Stimulated activated naive B cell treated with anti-CD40 and anti-IgM and Interleukin-4, amounts not matched to agents 10 μg/mL and 1 μg/mL and 100 μg/mL, for 72 hours (primary cell): ENCODE data around the gene ASB15.

Experiments
- ATAC-seq, 2 donors: fragments of 150-1000 bp; cut with Tn5 transposase; replicated peaks; 2 replicates each; pipeline ENCODE4 v1.10.0; 2021; ENCODE audit warnings: moderate library complexity in 1 of 2
- DNase-seq: peaks from one replicate; pipeline ENCODE4 v3.0.0; 2021
- H3K27ac Mint-ChIP-seq: one replicate; pipeline ENCODE4 v1.8.0; 2022; ENCODE audit warnings: mild to moderate bottlenecking, mixed read lengths
- H3K27me3 Mint-ChIP-seq, 2 donors: one replicate each; pipeline ENCODE4 v1.8.0; 2022; ENCODE audit warnings: mixed read lengths in 2 of 2
- H3K36me3 Mint-ChIP-seq, 2 donors: one replicate each; pipeline ENCODE4 v1.8.0; 2022; ENCODE audit warnings: mixed read lengths in 2 of 2, mild to moderate bottlenecking in 1 of 2
- H3K4me1 Mint-ChIP-seq, 2 donors: one replicate each; pipeline ENCODE4 v1.8.0; 2022; ENCODE audit warnings: mixed read lengths in 2 of 2, mild to moderate bottlenecking in 1 of 2
- H3K4me3 Mint-ChIP-seq, 2 donors: one replicate each; pipeline ENCODE4 v1.8.0; 2022; ENCODE audit warnings: mild to moderate bottlenecking in 2 of 2, mixed read lengths in 2 of 2, moderate library complexity in 1 of 2
- H3K9me3 Mint-ChIP-seq, 2 donors: one replicate each; pipeline ENCODE4 v1.8.0; 2022; ENCODE audit warnings: mixed read lengths in 2 of 2, mild to moderate bottlenecking in 1 of 2

Gene ASB15

DNA sequence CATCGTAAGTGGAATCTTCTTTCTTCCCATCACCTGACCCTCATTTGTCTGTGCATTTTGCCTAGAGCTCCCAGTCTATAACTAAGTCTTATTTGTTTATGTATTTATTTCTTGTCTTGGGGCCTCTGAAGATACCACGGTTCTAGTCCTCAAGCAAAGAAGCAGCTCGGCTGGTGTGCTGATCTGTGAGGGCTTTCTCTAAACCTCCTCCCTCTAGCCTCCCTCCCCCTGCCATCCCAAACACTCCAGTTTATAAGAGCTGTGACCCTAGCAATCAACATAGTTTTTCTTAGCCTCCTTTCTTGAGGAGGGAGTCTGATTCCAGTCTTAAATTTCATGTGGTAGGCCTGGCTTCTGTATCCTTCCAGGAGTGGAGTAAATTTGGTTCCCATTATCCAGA is 28.3 kb upstream of the ASB15 start:
- no peaks in the 10 kb centered on the region for H3K36me3 Mint-ChIP-seq
- peaks cover 3 to 33% of the 10 kb centered on the region in 2 donors for H3K27me3 Mint-ChIP-seq
- H3K4me1 Mint-ChIP-seq: peaks cover 8 to 12% of the 10 kb centered on the region in 2 donors
- H3K9me3 Mint-ChIP-seq: no peaks in the 10 kb centered on the region
- ATAC-seq: no peak
- no peak overlapping the region for H3K4me3 Mint-ChIP-seq
- no peak for DNase-seq
- no peak overlapping the region for H3K27ac Mint-ChIP-seq

DNA sequence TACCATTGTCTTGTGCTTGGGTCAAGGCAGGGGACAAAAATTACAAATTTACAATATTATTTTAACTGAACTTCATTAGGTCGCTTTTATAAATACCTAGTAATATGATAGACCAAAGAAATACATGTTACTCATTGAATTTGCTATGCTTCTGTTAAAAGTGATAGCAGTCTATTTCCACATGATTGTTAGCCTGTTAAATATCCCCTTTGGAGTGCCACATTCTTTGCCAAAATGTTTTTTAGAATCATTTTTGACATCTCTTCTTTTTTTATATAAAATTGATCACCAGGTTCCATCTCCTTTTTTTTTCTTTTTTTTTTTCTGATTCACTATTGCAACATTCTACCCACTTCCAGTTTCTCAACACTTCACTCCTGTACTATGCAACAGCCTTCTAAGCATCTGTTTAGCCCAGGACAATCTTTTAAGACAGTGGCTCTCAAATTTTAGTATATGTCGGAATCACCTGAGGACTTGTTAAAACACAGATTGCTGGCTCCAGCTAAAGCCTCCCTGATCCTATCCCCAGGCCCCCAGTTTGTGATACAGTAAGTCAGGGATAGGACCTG is 27.6 kb upstream of the ASB15 start:
- H3K27me3 Mint-ChIP-seq: peaks cover 7 to 36% of the 10 kb centered on the region in 2 donors
- H3K27ac Mint-ChIP-seq: no peak overlapping the region
- ATAC-seq (no peak), DNase-seq (no peak)
- H3K9me3 Mint-ChIP-seq: no peaks in the 10 kb centered on the region
- no peaks in the 10 kb centered on the region for H3K36me3 Mint-ChIP-seq
- H3K4me3 Mint-ChIP-seq: no peak overlapping the region
- H3K4me1 Mint-ChIP-seq: peaks cover 8 to 12% of the 10 kb centered on the region in 2 donors

DNA sequence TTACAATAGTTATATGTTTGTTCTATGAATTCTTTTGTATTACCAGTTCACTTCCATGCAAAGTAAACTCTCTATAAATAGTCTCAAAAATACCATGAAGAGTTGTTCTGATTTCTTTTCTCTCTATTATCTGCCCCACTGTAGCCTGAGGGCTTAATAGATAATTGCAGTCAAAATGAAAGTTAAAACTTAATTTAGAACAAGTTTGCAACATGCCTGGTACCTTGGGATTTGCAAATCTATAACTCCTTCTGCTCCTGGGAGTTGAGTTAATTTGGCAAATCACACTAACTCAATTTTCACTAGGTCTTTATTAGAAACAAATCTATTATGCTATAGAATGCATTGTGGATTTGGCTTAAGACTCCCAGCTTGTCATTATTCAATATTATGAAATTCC is 22.2 kb upstream of the ASB15 start:
- Mint-ChIP-seq H3K4me3 (no peak overlapping the region), H3K27ac (no peak overlapping the region)
- no peak for DNase-seq

GRCh38 chr7:123580406-123581161 is 21.0 kb upstream of the ASB15 start:
- no peak overlapping the region for H3K4me3 Mint-ChIP-seq
- H3K36me3 Mint-ChIP-seq: no peaks in the 10 kb centered on the region
- ATAC-seq (peak in 1 of 2 donors; percentile 48), DNase-seq (no peak)
- H3K4me1 Mint-ChIP-seq: no peaks in the 10 kb centered on the region
- H3K27me3 Mint-ChIP-seq: peaks cover 20 to 35% of the 10 kb centered on the region in 2 donors
- H3K9me3 Mint-ChIP-seq: no peaks in the 10 kb centered on the region
- H3K27ac Mint-ChIP-seq: no peak overlapping the region

More for the DNA sequence above, 22.2 kb upstream of the ASB15 start:
- no peaks in the 10 kb centered on the region for H3K36me3 Mint-ChIP-seq
- no peaks in the 10 kb centered on the region for H3K9me3 Mint-ChIP-seq
- H3K4me1 Mint-ChIP-seq: no peaks in the 10 kb centered on the region
- peaks cover 20 to 44% of the 10 kb centered on the region in 2 donors for H3K27me3 Mint-ChIP-seq
- no peak for ATAC-seq

- Mint-ChIP-seq H3K4me1 (no peaks in the 10 kb centered on the region), H3K27ac (no peak overlapping the region), H3K4me3 (no peak overlapping the region), H3K36me3 (no peaks in the 10 kb centered on the region), H3K27me3 (peaks cover 20 to 31% of the 10 kb centered on the region in 2 donors), H3K9me3 (no peaks in the 10 kb centered on the region)
- ATAC-seq (no peak), DNase-seq (no peak)
These were observed 20.5 kb upstream of the ASB15 start for GRCh38 chr7:123581162-123581459.

- Mint-ChIP-seq H3K27ac (no peak overlapping the region), H3K9me3 (no peaks in the 10 kb centered on the region), H3K27me3 (peaks cover 14 to 32% of the 10 kb centered on the region in 2 donors), H3K4me3 (no peak overlapping the region), H3K36me3 (no peaks in the 10 kb centered on the region), H3K4me1 (no peaks in the 10 kb centered on the region)
- ATAC-seq (no peak), DNase-seq (no peak)
These were observed 17.8 kb upstream of the ASB15 start for GRCh38 chr7:123583821-123584220.

DNA sequence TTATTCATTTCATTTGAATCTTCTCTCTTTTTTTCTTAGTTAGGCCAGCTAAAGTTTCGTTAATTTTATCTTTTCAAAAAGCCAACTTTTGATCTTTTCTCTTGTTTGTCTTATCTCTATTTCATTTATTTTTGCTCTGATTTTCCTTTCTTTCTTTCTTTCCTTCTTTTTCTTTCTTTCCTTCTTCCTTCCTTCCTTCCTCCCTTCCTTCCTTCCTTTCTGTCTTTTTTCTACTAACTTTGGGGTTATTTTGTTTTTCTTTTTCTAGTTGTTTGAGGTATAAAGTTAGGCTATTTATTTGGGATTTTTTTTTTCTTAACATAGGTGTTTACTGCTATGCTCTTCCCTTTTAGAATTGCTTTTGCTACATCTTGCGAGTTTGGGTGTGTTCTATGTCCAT is 13.2 kb upstream of the ASB15 start:
- no peak for ATAC-seq
- Mint-ChIP-seq H3K36me3 (no peaks in the 10 kb centered on the region), H3K9me3 (no peaks in the 10 kb centered on the region), H3K4me1 (no peaks in the 10 kb centered on the region), H3K27me3 (peaks cover 26 to 46% of the 10 kb centered on the region in 2 donors), H3K27ac (no peak overlapping the region), H3K4me3 (no peak overlapping the region)
- DNase-seq: no peak

DNA sequence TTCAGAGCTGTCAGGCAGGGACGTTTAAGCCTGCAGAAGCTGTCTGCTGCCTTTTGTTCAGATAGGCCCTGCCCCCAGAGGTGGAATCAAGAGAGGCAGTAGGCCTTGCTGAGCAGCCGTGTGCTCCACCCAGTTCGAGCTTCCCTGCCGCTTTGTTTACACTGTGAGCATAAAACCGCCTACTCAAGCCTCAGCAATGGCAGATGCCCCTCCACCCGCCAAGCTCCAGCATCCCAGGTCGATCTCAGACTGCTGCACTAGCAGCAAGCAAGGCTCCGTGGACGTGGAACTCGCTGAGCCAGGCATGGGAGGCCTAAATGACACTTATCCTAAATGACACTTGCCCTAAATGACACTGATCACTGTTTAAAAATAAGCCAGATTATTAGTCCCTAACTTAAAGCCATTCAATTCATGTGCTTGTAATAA is 6.8 kb upstream of the ASB15 start:
- peaks cover 41 to 45% of the 10 kb centered on the region in 2 donors for H3K27me3 Mint-ChIP-seq
- ATAC-seq (no peak), DNase-seq (no peak)
- H3K4me1 Mint-ChIP-seq: no peaks in the 10 kb centered on the region
- no peaks in the 10 kb centered on the region for H3K9me3 Mint-ChIP-seq
- no peaks in the 10 kb centered on the region for H3K36me3 Mint-ChIP-seq
- H3K4me3 Mint-ChIP-seq: no peak overlapping the region
- no peak overlapping the region for H3K27ac Mint-ChIP-seq

- DNase-seq (no peak), ATAC-seq (no peak)
- Mint-ChIP-seq H3K4me3 (no peak overlapping the region), H3K36me3 (no peaks in the 10 kb centered on the region), H3K9me3 (no peaks in the 10 kb centered on the region), H3K4me1 (no peaks in the 10 kb centered on the region), H3K27me3 (peaks cover 18 to 22% of the 10 kb centered on the region in 2 donors), H3K27ac (no peak overlapping the region)
These were observed 3.0 kb upstream of the ASB15 start for GRCh38 chr7:123598657-123599056.

DNA sequence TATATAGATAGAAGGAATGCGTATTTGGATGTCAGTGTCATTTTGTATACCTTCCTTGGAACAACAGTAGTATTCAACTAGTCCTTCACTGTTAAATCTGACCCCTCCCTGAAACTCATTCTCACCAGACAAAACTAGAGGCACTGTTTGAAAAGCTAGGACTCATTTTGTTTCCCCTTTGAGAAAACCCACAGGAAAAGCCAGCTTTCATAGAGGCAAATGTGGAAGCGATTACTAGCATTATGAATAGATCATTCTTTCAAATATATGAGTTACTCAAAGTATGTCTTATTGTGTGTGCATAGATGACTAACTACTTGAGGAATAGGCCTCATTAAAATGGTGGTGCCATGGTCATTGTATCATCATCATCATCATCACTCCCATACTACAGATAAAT is 1.9 kb upstream of the ASB15 start:
- no peaks in the 10 kb centered on the region for H3K36me3 Mint-ChIP-seq

GRCh38 chr7:123600876-123601275 is 745 bp upstream of the ASB15 start:
- H3K4me1 Mint-ChIP-seq: no peaks in the 10 kb centered on the region
- H3K36me3 Mint-ChIP-seq: no peaks in the 10 kb centered on the region
- H3K27me3 Mint-ChIP-seq: peaks cover 9 to 14% of the 10 kb centered on the region in 2 donors
- no peak overlapping the region for H3K4me3 Mint-ChIP-seq
- DNase-seq (no peak), ATAC-seq (no peak)
- H3K9me3 Mint-ChIP-seq: no peaks in the 10 kb centered on the region
- no peak overlapping the region for H3K27ac Mint-ChIP-seq

More for the DNA sequence above, 1.9 kb upstream of the ASB15 start:
- peaks cover 14 to 18% of the 10 kb centered on the region in 2 donors for H3K27me3 Mint-ChIP-seq
- no peak overlapping the region for H3K27ac Mint-ChIP-seq
- H3K4me3 Mint-ChIP-seq: no peak overlapping the region
- no peaks in the 10 kb centered on the region for H3K4me1 Mint-ChIP-seq
- no peak for DNase-seq
- ATAC-seq: no peak
- no peaks in the 10 kb centered on the region for H3K9me3 Mint-ChIP-seq

- no peaks in the 10 kb centered on the region for H3K9me3 Mint-ChIP-seq
- ATAC-seq: no peak
- peaks cover 8 to 14% of the 10 kb centered on the region in 2 donors for H3K27me3 Mint-ChIP-seq
- H3K27ac Mint-ChIP-seq: no peak overlapping the region
- no peak overlapping the region for H3K4me3 Mint-ChIP-seq
- H3K36me3 Mint-ChIP-seq: no peaks in the 10 kb centered on the region
- no peaks in the 10 kb centered on the region for H3K4me1 Mint-ChIP-seq
- DNase-seq: no peak
These were observed 1.0 kb downstream of the ASB15 start for GRCh38 chr7:123602648-123603047.

GRCh38 chr7:123604739-123605138 is 3.1 kb downstream of the ASB15 start:
- H3K9me3 Mint-ChIP-seq: no peaks in the 10 kb centered on the region
- no peak overlapping the region for H3K27ac Mint-ChIP-seq
- ATAC-seq: no peak
- no peaks in the 10 kb centered on the region for H3K4me1 Mint-ChIP-seq
- H3K27me3 Mint-ChIP-seq: peaks cover 11 to 22% of the 10 kb centered on the region in 2 donors
- no peak overlapping the region for H3K4me3 Mint-ChIP-seq
- no peak for DNase-seq
- no peaks in the 10 kb centered on the region for H3K36me3 Mint-ChIP-seq

DNA sequence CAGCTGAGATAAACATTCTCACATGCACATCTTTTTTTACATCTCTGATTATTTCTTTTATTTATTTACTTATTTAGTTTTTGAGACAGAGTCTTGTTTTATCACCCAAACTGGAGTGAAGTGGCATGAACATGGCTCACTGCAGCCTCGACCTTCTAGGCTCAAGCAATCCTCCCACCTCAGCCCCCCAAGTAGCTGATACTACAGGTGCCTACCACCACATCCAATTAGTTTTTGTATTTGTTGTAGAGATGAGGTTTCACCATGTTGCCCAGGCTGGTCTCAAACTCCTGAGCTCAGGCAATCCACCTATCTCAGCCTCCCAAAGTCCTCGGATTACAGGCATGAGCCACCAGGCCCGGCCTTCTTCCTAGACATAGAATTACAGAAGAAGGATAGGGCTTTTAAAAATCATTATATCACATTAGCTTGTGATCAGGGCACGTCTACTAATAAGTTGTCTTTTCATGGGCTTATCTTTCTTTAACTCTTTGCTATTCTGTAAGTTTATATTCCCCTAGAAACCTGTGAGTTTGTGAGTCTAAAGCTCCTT is 5.9 kb downstream of the ASB15 start:
- Mint-ChIP-seq H3K36me3 (no peaks in the 10 kb centered on the region), H3K27ac (no peak overlapping the region), H3K4me3 (no peak overlapping the region), H3K4me1 (no peaks in the 10 kb centered on the region), H3K9me3 (no peaks in the 10 kb centered on the region), H3K27me3 (peaks cover 17 to 32% of the 10 kb centered on the region in 2 donors)
- no peak for ATAC-seq
- DNase-seq: no peak
